ENCODE measurements around the gene MRPL20.
"Not testable (repeated sequence)": the region's sequence is repeated elsewhere in the genome, so short reads cannot be mapped to it uniquely, and the experiment has no call there.

MRPL20 gene

DNA sequence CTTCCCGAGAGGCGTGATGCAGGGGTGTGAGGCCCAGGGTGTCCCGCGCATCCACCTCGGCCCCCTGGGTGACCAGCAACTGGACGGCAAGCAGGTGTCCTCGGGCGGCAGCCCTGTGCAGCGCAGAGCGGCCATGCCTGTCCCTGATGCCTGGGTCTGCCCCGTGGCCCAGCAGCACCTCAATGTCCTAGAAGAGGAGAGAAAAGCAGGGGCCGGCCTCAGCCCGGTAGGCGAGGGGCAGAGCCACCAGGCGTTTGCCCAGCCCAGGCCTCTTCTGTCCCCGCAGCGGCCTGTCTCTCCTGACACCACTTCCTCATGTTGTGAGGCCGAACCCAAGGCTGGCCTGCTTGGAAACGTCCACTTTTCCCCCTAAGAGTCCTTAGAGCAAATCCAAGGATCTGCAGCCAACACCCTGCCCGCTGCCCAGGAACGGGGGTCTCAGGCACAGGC lies 12.3 kb upstream of the MRPL20 start:
- TF ChIP-seq FOXM1 (IDR thresholded peaks at IDR 0.05; ENCODE audit: borderline replicate concordance) (no peak), NFRKB (IDR thresholded peaks at IDR 0.05) (no peak), HDGF (IDR thresholded peaks at IDR 0.05; ENCODE audit: borderline replicate concordance) (no peak), FOXA1 (IDR thresholded peaks at IDR 0.05) (no peak), SP1 (IDR thresholded peaks at IDR 0.05) (no peak), CTBP1 (IDR thresholded peaks at IDR 0.05; ENCODE audit: borderline replicate concordance) (no peak), ARNT (IDR thresholded peaks at IDR 0.05) (no peak), FOXK2 (IDR thresholded peaks at IDR 0.05) (no peak), ZNF384 (IDR thresholded peaks at IDR 0.05) (no peak), SUZ12 (IDR thresholded peaks at IDR 0.05) (no peak), LEF1 (IDR thresholded peaks at IDR 0.05; ENCODE audit: borderline replicate concordance) (no peak), TARDBP (IDR thresholded peaks at IDR 0.05) (no peak), BHLHE40 (IDR thresholded peaks at IDR 0.05; ENCODE audit: borderline replicate concordance) (no peak), L3MBTL2 (conservative IDR thresholded peaks at IDR 0.05) (no peak), ELF4 (IDR thresholded peaks at IDR 0.05) (no peak)
- TF ChIP-seq, protein P1, sequence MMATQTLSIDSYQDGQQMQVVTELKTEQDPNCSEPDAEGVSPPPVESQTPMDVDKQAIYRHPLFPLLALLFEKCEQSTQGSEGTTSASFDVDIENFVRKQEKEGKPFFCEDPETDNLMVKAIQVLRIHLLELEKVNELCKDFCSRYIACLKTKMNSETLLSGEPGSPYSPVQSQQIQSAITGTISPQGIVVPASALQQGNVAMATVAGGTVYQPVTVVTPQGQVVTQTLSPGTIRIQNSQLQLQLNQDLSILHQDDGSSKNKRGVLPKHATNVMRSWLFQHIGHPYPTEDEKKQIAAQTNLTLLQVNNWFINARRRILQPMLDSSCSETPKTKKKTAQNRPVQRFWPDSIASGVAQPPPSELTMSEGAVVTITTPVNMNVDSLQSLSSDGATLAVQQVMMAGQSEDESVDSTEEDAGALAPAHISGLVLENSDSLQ (IDR thresholded peaks at IDR 0.05) = no peak
- CTCF ChIA-PET = no interaction called here
- POLR2A ChIA-PET = interaction anchor here (1.0 kb wide), 1 partner anchor 17 kb away, joined by 3 read pairs; no protein-coding TSS in a partner anchor
- DNase-seq (ENCODE audit: extremely low spot score) = no peak

- no peak for DNase-seq (ENCODE audit: extremely low spot score)
- ChIA-PET POLR2A (interaction anchor here (1.0 kb wide), 1 partner anchor 16 kb away, joined by 3 read pairs; no protein-coding TSS in a partner anchor), CTCF (no interaction called here)
- TF ChIP-seq BHLHE40 (IDR thresholded peaks at IDR 0.05; ENCODE audit: borderline replicate concordance) (no peak), HDGF (IDR thresholded peaks at IDR 0.05; ENCODE audit: borderline replicate concordance) (no peak), CTBP1 (IDR thresholded peaks at IDR 0.05; ENCODE audit: borderline replicate concordance) (no peak), NFRKB (IDR thresholded peaks at IDR 0.05) (no peak), FOXK2 (IDR thresholded peaks at IDR 0.05) (no peak), FOXA1 (IDR thresholded peaks at IDR 0.05) (no peak), L3MBTL2 (conservative IDR thresholded peaks at IDR 0.05) (no peak), TARDBP (IDR thresholded peaks at IDR 0.05) (no peak), LEF1 (IDR thresholded peaks at IDR 0.05; ENCODE audit: borderline replicate concordance) (no peak), SP1 (IDR thresholded peaks at IDR 0.05) (no peak)
- TF ChIP-seq, protein P1 (IDR thresholded peaks at IDR 0.05) = no peak
Observed at GRCh38 chr1:1418464-1419362, 11.6 kb upstream of the MRPL20 start.

DNA sequence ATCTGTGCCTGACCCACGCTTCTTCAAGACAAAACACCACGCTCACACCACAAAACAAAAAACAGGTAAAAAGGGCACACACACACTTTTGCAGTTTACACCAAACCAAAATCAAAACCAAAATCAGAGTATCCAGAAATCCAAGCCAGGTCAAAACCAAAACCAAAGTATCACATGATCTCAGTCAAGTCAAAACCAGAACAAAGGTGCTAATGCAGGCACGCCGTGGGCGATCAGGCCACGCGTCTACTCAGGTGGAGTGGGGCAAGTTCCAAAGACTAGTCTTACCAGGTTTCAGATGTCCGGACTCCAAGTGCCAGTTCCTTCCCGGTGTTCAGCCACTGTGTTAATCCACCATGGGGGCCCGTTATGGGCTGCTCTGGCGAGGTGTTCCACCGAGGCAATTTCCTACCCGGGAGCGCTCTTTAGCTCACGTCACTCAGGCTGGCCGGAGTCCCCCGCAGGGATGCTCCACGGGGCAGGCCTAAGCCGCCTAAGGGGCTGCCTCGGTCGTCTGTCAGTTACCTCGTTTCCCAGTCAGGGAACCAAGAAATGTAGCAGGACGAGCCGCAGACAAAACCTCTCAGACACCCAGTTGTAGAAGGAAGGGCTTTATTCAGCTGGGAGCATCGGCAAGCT lies 10.9 kb upstream of the MRPL20 start:
- CTCF ChIA-PET; POLR2A ChIA-PET; DNase-seq (ENCODE audit: extremely low spot score): not testable (repeated sequence)

DNA sequence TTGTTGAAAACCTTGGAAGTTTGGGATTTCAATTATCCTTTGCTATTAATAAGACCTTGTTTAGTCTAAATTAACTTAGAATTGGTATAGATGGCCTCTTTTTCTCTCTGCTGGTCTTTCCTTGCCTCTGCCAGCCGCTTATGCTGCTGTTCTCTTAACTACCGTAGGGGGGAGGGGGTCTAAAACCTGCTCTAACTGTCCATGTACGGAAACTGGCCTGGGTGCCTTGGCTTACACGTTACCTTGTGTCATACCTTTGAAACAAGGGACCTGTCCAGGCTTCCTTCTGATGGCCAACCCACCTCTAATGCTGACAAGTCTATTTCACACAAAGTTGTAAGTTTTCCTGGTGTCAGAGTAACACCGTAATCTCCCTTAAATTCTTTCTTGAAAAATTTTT lies 10.3 kb upstream of the MRPL20 start:
- CTCF ChIA-PET; DNase-seq (ENCODE audit: extremely low spot score); POLR2A ChIA-PET: not testable (repeated sequence)

GRCh38 chr1:1415751-1416150 lies 8.7 kb upstream of the MRPL20 start:
- TF ChIP-seq ARNT (IDR thresholded peaks at IDR 0.05) = no peak
- no peak for TF ChIP-seq NFRKB (IDR thresholded peaks at IDR 0.05)
- no peak for TF ChIP-seq L3MBTL2 (conservative IDR thresholded peaks at IDR 0.05)
- TF ChIP-seq FOXM1 (IDR thresholded peaks at IDR 0.05; ENCODE audit: borderline replicate concordance) = no peak
- TF ChIP-seq ELF4 (IDR thresholded peaks at IDR 0.05) = no peak
- CTCF ChIA-PET = interaction anchor here (0.7 to 1.4 kb wide), 2 partner anchors 10 to 25 kb away, joined by 3 to 8 read pairs; no protein-coding TSS in a partner anchor
- POLR2A ChIA-PET = interaction anchor here (1.2 to 2.3 kb wide), 5 partner anchors 8 to 41 kb away, joined by 3 to 10 read pairs (median 4); partner anchors contain the start of genes AURKAIP1 and CCNL2

DNA sequence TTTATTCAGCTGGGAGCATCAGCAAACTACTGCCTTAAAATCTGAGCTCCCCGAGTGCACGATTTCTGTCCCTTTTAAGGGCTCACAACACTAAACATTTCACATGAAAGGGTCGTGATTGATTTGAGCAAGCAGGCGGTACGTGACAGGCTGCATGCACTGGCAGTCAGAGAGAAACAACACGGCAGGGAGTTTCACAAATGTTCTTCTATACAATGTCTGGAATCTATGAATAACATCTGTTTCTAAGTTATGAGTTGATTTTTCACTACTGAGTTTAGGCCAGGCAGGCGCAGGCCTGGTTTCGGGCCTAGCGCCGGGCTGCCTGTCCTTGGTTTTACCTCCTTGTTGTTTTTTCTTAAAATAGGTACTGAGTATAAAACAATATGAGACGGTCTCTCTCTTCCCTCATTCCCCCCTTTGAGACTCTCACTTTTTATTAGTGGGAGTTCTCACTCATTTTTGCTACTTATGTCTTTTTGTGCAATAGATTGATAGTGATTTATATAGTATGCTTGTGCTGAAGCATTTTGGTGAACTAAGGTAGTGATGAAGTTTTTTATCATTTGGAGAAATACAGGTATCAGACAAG lies 5.3 kb upstream of the MRPL20 start:
- DNase-seq (ENCODE audit: extremely low spot score); CTCF ChIA-PET: not testable (repeated sequence)
- POLR2A ChIA-PET = interaction anchor here (0.8 kb wide), 1 partner anchor 12 kb away, joined by 3 read pairs; no protein-coding TSS in a partner anchor

More at GRCh38 chr1:1415751-1416150, 8.7 kb upstream of the MRPL20 start:
- DNase-seq (ENCODE audit: extremely low spot score) = no peak

GRCh38 chr1:1411626-1412025 lies 4.5 kb upstream of the MRPL20 start:
- ChIA-PET CTCF (no interaction called here), POLR2A (interaction anchor here (0.8 kb wide), 1 partner anchor 13 kb away, joined by 3 read pairs; no protein-coding TSS in a partner anchor)
- no peak for TF ChIP-seq SUZ12 (IDR thresholded peaks at IDR 0.05)
- no peak for DNase-seq (ENCODE audit: extremely low spot score)

DNA sequence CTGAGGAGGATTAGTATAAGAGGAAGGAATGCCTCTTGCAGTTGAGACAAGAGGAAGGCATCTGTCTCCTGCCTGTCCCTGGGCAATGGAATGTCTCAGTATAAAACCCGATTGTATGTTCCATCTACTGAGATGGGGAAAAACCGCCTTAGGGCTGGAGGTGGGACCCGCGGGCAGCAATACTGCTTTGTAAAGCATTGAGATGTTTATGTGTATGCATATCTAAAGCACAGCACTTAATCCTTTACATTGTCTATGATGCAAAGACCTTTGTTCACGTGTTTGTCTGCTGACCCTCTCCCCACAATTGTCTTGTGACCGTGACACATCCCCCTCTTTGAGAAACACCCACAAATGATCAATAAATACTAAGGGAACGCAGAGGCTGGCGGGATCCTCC lies 3.1 kb upstream of the MRPL20 start:
- DNase-seq (ENCODE audit: extremely low spot score); CTCF ChIA-PET: not testable (repeated sequence)
- POLR2A ChIA-PET = interaction anchor here (1.2 kb wide), 1 partner anchor 11 kb away, joined by 3 read pairs; the partner anchor contains the start of gene CCNL2
